ENCODE results near the gene SPEN.

- TF ChIP-seq CTCF (IDR thresholded peaks at IDR 0.05): no peak
- TF ChIP-seq POLR2A (IDR thresholded peaks at IDR 0.05): no peak
Observed at GRCh38 chr1:15953791-15954241, 106.3 kb downstream of the SPEN start.

Measured in uterus (tissue), 2 donors.